Measurements from ENCODE around the gene GPR146. TPM values are rescaled to one million over a fixed set of nuclear protein-coding genes. Genes with fewer than 3 reads are reported as not detected.
A peak's percentile ranks its signal among the peaks of the same experiment; 100 is the strongest.

The GPR146 gene
- total RNA-seq, 1 experiment from 2014 or later: 1.8 TPM

DNA sequence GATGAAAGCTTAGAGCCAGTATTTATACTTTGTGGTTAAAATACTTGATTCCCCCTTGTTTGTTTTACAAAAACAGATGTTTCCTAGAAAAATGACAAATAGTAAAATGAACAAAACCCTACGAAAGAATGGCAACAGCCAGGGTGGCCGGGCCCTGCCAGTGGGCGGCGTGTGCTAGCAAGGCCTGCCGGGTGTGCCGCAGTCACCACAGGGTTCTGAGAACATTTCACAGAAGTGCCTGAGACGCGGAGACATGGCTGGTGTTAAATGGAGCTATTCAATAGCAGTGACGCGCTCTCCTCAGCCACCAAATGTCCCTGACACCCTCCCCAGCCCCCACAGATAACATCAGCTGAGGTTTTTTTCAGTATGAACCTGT, 14.5 kb downstream of the GPR146 start:
- H3K9me3 ChIP-seq: peaks cover 5% of the 10 kb centered on the region; the same call in 1 of the 2 replicates
- no peak overlapping the region for H3K4me3 Mint-ChIP-seq (ENCODE audit: unreplicated experiment)
- ChIA-PET POLR2A (no interaction called here), CTCF (no interaction called here)
- H3K36me3 Mint-ChIP-seq (ENCODE audit: insufficient read depth, unreplicated experiment): peaks cover 7% of the 10 kb centered on the region
- no TSS peak for BruUV-seq (replicated peaks)
- H3K4me1 ChIP-seq: no peaks in the 10 kb centered on the region
- H3K27me3 Mint-ChIP-seq (ENCODE audit: insufficient read depth, unreplicated experiment): no peaks in the 10 kb centered on the region
- H3K9me3 Mint-ChIP-seq (ENCODE audit: unreplicated experiment): no peaks in the 10 kb centered on the region
- no peak for DNase-seq
- no peaks in the 10 kb centered on the region for H3K4me1 Mint-ChIP-seq (ENCODE audit: low read depth, unreplicated experiment)
- H3K27ac Mint-ChIP-seq (ENCODE audit: unreplicated experiment): no peak overlapping the region
- H3K4me3 ChIP-seq (ENCODE audit: low read depth, low read length): no peak overlapping the region
- no peaks in the 10 kb centered on the region for H3K27me3 ChIP-seq (replicated peaks; ENCODE audit: control insufficient read depth, insufficient read depth, low read length)
- intact Hi-C loops (cut with micrococcal nuclease; ENCODE audit: unreplicated experiment): no loop called here
- no peaks in the 10 kb centered on the region for H3K36me3 ChIP-seq (ENCODE audit: control insufficient read depth, insufficient read depth, low read length)
- TF ChIP-seq, protein P1, sequence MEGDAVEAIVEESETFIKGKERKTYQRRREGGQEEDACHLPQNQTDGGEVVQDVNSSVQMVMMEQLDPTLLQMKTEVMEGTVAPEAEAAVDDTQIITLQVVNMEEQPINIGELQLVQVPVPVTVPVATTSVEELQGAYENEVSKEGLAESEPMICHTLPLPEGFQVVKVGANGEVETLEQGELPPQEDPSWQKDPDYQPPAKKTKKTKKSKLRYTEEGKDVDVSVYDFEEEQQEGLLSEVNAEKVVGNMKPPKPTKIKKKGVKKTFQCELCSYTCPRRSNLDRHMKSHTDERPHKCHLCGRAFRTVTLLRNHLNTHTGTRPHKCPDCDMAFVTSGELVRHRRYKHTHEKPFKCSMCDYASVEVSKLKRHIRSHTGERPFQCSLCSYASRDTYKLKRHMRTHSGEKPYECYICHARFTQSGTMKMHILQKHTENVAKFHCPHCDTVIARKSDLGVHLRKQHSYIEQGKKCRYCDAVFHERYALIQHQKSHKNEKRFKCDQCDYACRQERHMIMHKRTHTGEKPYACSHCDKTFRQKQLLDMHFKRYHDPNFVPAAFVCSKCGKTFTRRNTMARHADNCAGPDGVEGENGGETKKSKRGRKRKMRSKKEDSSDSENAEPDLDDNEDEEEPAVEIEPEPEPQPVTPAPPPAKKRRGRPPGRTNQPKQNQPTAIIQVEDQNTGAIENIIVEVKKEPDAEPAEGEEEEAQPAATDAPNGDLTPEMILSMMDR (IDR thresholded peaks at IDR 0.05; ENCODE audit: insufficient read depth in 1 of 2, low read depth in 1 of 2, low read length in 1 of 2, severe bottlenecking in 1 of 2, unreplicated experiment in 1 of 2): no peak

DNA sequence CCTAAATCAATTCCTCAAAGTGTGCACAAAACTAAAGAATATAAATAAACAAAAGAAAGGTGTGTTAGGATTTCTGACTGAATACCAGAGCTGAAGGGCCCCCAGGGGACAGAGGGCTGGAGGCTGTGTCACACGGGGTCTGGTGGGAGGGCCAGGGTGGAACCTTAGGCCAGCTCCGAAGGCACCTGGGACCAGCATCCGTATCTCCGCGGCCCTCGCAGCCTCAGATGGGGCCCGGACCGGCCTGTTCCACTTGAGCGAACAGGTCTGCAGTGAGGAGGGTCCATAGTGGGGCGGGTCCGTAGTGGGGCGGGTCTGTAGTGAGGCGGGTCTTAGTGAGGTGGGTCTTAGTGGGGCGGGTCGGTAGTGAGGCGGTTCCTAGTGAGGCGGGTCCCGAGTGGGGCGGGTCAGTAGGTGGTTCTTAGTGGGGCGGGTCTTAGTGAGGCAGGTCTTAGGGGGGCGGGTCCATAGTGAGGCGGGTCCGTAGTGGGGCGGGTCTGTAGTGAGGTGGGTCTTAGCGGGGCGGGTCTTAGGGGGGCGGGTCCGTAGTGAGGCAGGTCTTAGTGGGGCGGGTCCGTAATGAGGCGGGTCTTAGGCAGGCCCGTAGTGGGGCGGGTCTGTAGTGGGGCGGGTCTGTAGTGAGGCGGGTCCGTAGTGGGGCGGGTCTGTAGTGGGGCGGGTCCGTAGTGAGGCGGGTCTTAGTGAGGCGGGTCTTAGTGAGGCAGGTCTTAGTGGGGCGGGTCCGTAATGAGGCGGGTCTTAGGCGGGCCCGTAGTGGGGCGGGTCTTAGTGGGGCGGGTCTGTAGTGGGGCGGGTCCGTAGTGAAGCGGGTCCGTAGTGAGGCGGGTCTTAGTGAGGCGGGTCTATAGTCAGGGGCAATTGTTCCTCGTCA, 15.1 kb downstream of the GPR146 start:
- peaks cover 5% of the 10 kb centered on the region; the same call in 1 of the 2 replicates for H3K9me3 ChIP-seq
- H3K27me3 Mint-ChIP-seq (ENCODE audit: insufficient read depth, unreplicated experiment): no peaks in the 10 kb centered on the region
- peaks cover 7% of the 10 kb centered on the region for H3K36me3 Mint-ChIP-seq (ENCODE audit: insufficient read depth, unreplicated experiment)
- no TSS peak for BruUV-seq (replicated peaks)
- H3K27ac Mint-ChIP-seq (ENCODE audit: unreplicated experiment): no peak overlapping the region
- no peaks in the 10 kb centered on the region for H3K27me3 ChIP-seq (replicated peaks; ENCODE audit: control insufficient read depth, insufficient read depth, low read length)
- POLR2A ChIA-PET: no interaction called here
- no peaks in the 10 kb centered on the region for H3K4me1 ChIP-seq
- DNase-seq: peak in 1 of 2 experiments; percentile 58
- no peak overlapping the region for H3K4me3 Mint-ChIP-seq (ENCODE audit: unreplicated experiment)
- no peak overlapping the region for H3K4me3 ChIP-seq (ENCODE audit: low read depth, low read length)
- H3K9me3 Mint-ChIP-seq (ENCODE audit: unreplicated experiment): no peaks in the 10 kb centered on the region
- TF ChIP-seq, protein P1 (IDR thresholded peaks at IDR 0.05; ENCODE audit: insufficient read depth in 1 of 2, low read depth in 1 of 2, low read length in 1 of 2, severe bottlenecking in 1 of 2, unreplicated experiment in 1 of 2): no peak
- no peaks in the 10 kb centered on the region for H3K4me1 Mint-ChIP-seq (ENCODE audit: low read depth, unreplicated experiment)
- intact Hi-C loops (cut with micrococcal nuclease; ENCODE audit: unreplicated experiment): no loop called here
- CTCF ChIA-PET: no interaction called here
- H3K36me3 ChIP-seq (ENCODE audit: control insufficient read depth, insufficient read depth, low read length): no peaks in the 10 kb centered on the region

DNA sequence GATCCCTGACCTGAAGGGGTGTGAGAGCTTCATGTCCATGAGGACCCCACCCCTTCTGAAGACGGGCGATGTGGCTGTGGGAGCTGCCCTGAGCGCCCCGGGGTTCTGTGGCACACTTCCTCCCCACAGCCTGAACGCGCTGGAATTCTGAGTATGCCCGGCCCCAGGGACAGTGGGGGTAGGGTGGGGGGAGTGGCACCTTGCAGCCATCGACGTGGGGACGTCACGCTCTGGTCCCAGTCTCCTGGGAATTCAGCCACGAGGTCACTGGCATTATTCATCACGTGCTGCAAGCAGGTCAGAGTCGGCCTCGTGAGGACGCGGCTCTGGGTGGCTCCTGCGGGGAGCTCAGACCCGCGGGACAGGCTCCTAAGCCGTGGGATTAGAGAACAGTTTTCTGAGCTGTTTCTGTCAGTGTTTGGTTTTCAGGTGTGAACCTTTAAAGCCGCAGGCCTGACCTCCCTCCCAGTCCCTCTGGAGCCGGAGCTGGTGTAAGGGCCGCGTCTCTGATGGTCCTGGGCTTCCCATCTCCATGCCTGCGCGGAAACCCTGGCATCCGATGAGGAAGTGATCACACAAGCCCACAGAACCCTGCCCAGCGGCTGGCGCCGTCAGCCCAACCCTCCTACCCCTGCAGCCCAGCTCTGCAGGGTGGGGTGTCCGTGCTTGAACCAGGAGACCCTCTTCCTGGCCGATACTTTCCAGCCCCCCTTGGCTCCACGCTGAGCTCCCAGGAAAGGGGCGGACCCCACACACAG, 16.1 kb downstream of the GPR146 start:
- no peaks in the 10 kb centered on the region for H3K27me3 ChIP-seq (replicated peaks; ENCODE audit: control insufficient read depth, insufficient read depth, low read length)
- Mint-ChIP-seq H3K4me1 (ENCODE audit: low read depth, unreplicated experiment) (no peaks in the 10 kb centered on the region), H3K9me3 (ENCODE audit: unreplicated experiment) (no peaks in the 10 kb centered on the region), H3K36me3 (ENCODE audit: insufficient read depth, unreplicated experiment) (peaks cover 7% of the 10 kb centered on the region), H3K27ac (ENCODE audit: unreplicated experiment) (no peak overlapping the region), H3K27me3 (ENCODE audit: insufficient read depth, unreplicated experiment) (no peaks in the 10 kb centered on the region), H3K4me3 (ENCODE audit: unreplicated experiment) (no peak overlapping the region)
- intact Hi-C loops (cut with micrococcal nuclease; ENCODE audit: unreplicated experiment): no loop called here
- DNase-seq: peak in 1 of 2 experiments; percentile 26
- ChIA-PET CTCF (interaction anchor here (0.6 to 0.8 kb wide), 3 partner anchors 63 to 124 kb away, joined by 3 read pairs; no protein-coding TSS in a partner anchor), POLR2A (no interaction called here)
- TF ChIP-seq, protein P1 (IDR thresholded peaks at IDR 0.05; ENCODE audit: insufficient read depth in 1 of 2, low read depth in 1 of 2, low read length in 1 of 2, severe bottlenecking in 1 of 2, unreplicated experiment in 1 of 2): no peak
- H3K4me1 ChIP-seq: no peaks in the 10 kb centered on the region
- no peak overlapping the region for H3K4me3 ChIP-seq (ENCODE audit: low read depth, low read length)
- H3K36me3 ChIP-seq (ENCODE audit: control insufficient read depth, insufficient read depth, low read length): no peaks in the 10 kb centered on the region
- peaks cover 5% of the 10 kb centered on the region; the same call in 1 of the 2 replicates for H3K9me3 ChIP-seq
- no TSS peak for BruUV-seq (replicated peaks)
